HFF-Myc (cell line): ENCODE measurements around the gene CD99L2.

Source experiments
- DNase-seq: peaks from one replicate; pipeline ENCODE4 v3.0.0-alpha.2; 2011; ENCODE audit warnings: low read depth; ENCODE audit errors: extremely low read depth
- H3K4me3 ChIP-seq: replicated peaks from 2 replicates; pipeline ENCODE4 v1.5.1; 2011; ENCODE audit warnings: low read depth, mild to moderate bottlenecking, control low read depth, low read length
- CTCF ChIP-seq: IDR thresholded peaks from 2 replicates; pipeline ENCODE4 v1.5.1; 2012; ENCODE audit warnings: mild to moderate bottlenecking, low read depth, low read length, control low read depth; ENCODE audit errors: missing control alignments

CD99L2 gene

DNA sequence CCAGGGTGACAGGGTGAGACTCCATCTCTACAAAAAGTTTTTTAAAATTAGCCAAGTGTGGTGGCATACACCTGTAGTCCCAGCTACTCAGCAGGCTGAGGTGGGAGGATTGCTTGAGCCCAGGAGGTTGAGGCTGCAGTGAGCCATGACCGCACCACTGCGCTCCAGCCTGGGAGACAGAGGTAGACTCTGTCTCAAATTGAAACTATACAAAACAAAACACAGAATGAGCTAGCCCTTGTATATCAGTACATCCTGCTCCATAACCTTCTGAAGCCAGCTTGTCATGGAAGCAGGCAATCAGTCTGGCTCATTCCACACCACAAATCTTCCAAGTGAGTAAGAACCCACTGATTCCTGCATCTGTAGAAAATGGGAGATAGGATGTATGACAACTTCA, 49.0 kb downstream of the CD99L2 start:
- TF ChIP-seq CTCF: no peak
- DNase-seq: no peak
- no peak overlapping the region for H3K4me3 ChIP-seq

DNA sequence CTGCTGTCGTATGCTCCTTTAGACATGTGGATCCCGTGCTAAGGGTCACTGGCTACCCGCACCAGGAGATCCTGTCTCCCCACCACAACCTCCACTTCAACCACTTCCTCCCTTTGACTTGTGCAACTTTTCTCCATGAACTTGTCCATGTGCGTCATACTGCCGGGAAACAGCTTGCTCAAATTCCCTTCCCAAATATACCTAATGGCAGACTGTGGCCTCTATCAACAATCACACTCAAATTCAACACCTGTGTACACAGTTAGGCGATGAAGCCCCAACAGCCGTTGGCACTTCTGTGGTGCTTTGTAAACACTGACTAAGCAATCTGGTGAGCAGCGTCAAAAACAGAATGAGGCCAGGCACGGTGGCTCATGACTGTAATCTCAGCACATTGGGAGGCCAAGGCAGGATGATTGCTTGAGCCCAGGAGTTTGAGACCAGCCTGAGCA, 49.5 kb downstream of the CD99L2 start:
- no peak overlapping the region for H3K4me3 ChIP-seq
- DNase-seq: no peak
- no peak for TF ChIP-seq CTCF

- TF ChIP-seq CTCF: no peak
- no peak overlapping the region for H3K4me3 ChIP-seq
- DNase-seq: no peak
These were observed 51.4 kb downstream of the CD99L2 start for GRCh38 chrX:150847088-150847487.

DNA sequence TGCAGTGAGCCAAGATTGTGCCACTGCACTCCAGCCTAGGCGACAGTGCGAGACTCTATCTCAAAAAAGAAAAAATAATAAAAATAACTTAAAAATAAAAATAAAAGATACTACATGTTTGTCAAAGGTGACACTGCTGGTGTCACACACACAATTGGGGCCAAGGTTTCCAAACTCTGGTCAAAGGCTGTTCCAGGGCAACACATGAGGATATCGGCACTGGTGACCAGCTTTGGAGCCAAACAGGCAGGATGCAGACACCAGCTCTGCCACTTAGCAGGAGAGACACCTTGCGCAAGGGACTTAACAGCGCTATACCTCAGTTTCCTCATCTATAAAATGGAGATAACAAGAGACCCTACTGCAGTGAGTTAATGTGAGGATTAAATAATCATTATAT, 52.3 kb downstream of the CD99L2 start:
- no peak overlapping the region for H3K4me3 ChIP-seq
- no peak for DNase-seq
- TF ChIP-seq CTCF: no peak

DNA sequence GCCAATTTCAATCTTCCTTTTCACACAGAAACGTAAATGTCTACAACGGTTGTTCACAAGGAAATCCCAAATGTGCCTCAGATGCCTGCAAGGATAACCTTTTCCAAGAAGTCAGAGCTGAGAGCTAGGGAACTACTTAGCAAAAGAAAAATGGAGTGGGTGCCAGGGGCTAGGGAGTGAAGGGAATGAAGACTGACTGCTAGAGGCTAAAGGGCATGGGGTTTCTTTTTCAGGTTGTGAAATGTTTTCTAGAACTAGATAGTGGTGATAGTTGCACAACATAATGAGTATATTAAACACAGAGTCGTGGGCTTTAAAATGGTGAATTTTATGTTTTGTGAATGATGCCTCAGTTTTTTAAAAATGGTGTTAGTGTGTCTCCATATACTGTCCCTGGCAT, 53.4 kb downstream of the CD99L2 start:
- no peak for DNase-seq
- no peak overlapping the region for H3K4me3 ChIP-seq
- no peak for TF ChIP-seq CTCF

GRCh38 chrX:150844016-150844415, 54.5 kb downstream of the CD99L2 start:
- TF ChIP-seq CTCF: no peak
- H3K4me3 ChIP-seq: no peak overlapping the region
- no peak for DNase-seq

GRCh38 chrX:150842198-150842685, 56.2 kb downstream of the CD99L2 start:
- no peak for TF ChIP-seq CTCF
- DNase-seq: no peak
- H3K4me3 ChIP-seq: no peak overlapping the region
